T-cell (primary cell): ENCODE data around the gene PDE4C. TPM values are rescaled to one million over a fixed set of nuclear protein-coding genes. Genes with fewer than 3 reads are reported as not detected.
A peak's percentile ranks its signal among the peaks of the same experiment; 100 is the strongest.

Experiments used
- ATAC-seq, 4 experiments: fragments of 200-7000 bp in 3 of 4; fragments of 150-1000 bp in 1 of 4; cut with Tn5 transposase; replicated peaks in 1 of 4; 1 replicate in 3 of 4; 2 replicates in 1 of 4; pipeline ENCODE4 v1.10.0; 2021; ENCODE audit warnings: moderate library complexity in 3 of 4, mild to moderate bottlenecking in 2 of 4, moderate number of reproducible peaks in 1 of 4
- CTCF ChIA-PET, 2 donors: fragments of 300-600 bp; sonication (Branson Sonifier 250); formaldehyde crosslinking; loops; one replicate each; lab custom pipeline; 2022; ENCODE audit warnings: antibody characterized with exemption in 2 of 2; lab: Charles Lee
- POLR2A ChIA-PET, 2 donors: fragments of 300-600 bp; sonication (Branson Sonifier 250); formaldehyde crosslinking; loops; one replicate each; lab custom pipeline; 2022; ENCODE audit warnings: antibody characterized with exemption in 2 of 2; lab: Charles Lee
- DNase-seq, 35 experiments: peaks; one replicate each; pipeline versions ENCODE4 v3.0.0 to v3.0.0-alpha.2; 2013 to 2023
- H3K27ac ChIP-seq: one replicate; pipeline ENCODE4 v1.5.1; 2013; ENCODE audit warnings: low read length
- H3K27me3 ChIP-seq, 2 experiments: replicated peaks in 1 of 2; 1 replicate in 1 of 2; 2 replicates in 1 of 2; pipeline versions ENCODE4 v1.6.1 to v1.7.0; 2013; ENCODE audit warnings: low read length in 1 of 2, mixed read lengths in 1 of 2; ENCODE audit not compliant: control insufficient read depth in 2 of 2, insufficient read depth in 2 of 2; ENCODE audit errors: extremely low read depth in 1 of 2
- H3K36me3 ChIP-seq, 2 donors: 1 replicate in 1 of 2; 2 replicates in 1 of 2; pipeline versions ENCODE4 v1.6.1 to v1.7.0; 2013; ENCODE audit warnings: low read length in 1 of 2; ENCODE audit not compliant: control insufficient read depth in 2 of 2, insufficient read depth in 1 of 2; ENCODE audit errors: extremely low read depth in 1 of 2
- H3K4me1 ChIP-seq, 2 experiments: 1 replicate in 1 of 2; 2 replicates in 1 of 2; pipeline versions ENCODE4 v1.6.1 to v1.7.0; 2013; ENCODE audit warnings: low read length in 2 of 2, mixed read lengths in 1 of 2; ENCODE audit not compliant: insufficient read depth in 2 of 2, control insufficient read depth in 1 of 2; ENCODE audit errors: extremely low read depth in 1 of 2
- H3K4me3 ChIP-seq, 2 donors: 1 replicate in 1 of 2; 2 replicates in 1 of 2; pipeline versions ENCODE4 v1.5.1 to v1.7.0; 2013; ENCODE audit warnings: mild to moderate bottlenecking in 2 of 2, low read length in 1 of 2, moderate library complexity in 1 of 2; ENCODE audit not compliant: control insufficient read depth in 1 of 2; ENCODE audit errors: extremely low read depth in 1 of 2
- H3K9me3 ChIP-seq: 2 replicates; pipeline ENCODE4 v1.7.0; 2013
- H3K27ac Mint-ChIP-seq, 2 donors: one replicate each; pipeline ENCODE4 v1.8.0; 2020 to 2021; ENCODE audit warnings: mild to moderate bottlenecking in 2 of 2, mixed read lengths in 2 of 2
- H3K27me3 Mint-ChIP-seq, 2 donors: one replicate each; pipeline ENCODE4 v1.8.0; 2021 to 2022; ENCODE audit warnings: mixed read lengths in 2 of 2
- H3K36me3 Mint-ChIP-seq: one replicate; pipeline ENCODE4 v1.8.0; 2021; ENCODE audit warnings: mixed read lengths
- H3K4me1 Mint-ChIP-seq, 3 donors: one replicate each; pipeline ENCODE4 v1.8.0; 2020 to 2022; ENCODE audit warnings: mixed read lengths in 3 of 3, mild to moderate bottlenecking in 1 of 3
- H3K4me3 Mint-ChIP-seq, 3 donors: one replicate each; pipeline ENCODE4 v1.8.0; 2020 to 2022; ENCODE audit warnings: mild to moderate bottlenecking in 3 of 3, mixed read lengths in 3 of 3, moderate library complexity in 3 of 3
- H3K9me3 Mint-ChIP-seq, 3 donors: one replicate each; pipeline ENCODE4 v1.8.0; 2020 to 2022; ENCODE audit warnings: mixed read lengths in 3 of 3
- WGBS: methylation state at CpG from one replicate; pipeline ENCODE4 v1.1.5; 2013; ENCODE audit warnings: missing lambda C conversion rate; ENCODE audit not compliant: insufficient coverage; 5-methylcytosine and 5-hydroxymethylcytosine counted together
- total RNA-seq, 35 experiments: library from RNA in 6 of 35; stranded (reverse) in 6 of 35; fragments of 120-200 nt in 1 of 35; gene quantifications; one replicate each; pipeline versions ENCODE4 v1.2.1 to v1.2.4 and lab custom pipeline; 2013 to 2026

The PDE4C gene
- total RNA-seq, 5 donors from 2014 or later (not counting 1 experiment from before 2014, with no cell fraction given), result not detected

DNA sequence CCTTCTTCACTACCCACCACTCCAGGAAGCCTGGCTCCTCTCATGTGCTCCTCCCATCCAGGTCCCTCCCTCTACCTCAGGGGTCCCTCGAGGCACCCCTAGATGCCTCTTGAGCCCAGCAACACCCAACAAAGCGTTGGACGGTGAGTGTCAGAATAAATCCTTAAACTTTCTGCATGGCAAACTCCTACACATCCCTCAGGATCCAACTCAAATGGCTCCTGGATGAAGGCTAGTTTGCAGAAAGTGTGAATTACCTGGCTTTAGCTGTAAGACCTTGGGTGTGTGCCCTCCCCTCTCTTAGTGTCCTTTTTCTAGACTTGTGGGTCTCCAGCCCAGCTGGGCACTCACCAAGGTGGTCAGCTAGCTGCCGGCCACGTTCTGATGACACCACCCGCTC lies 27.9 kb downstream of the PDE4C start:
- H3K27me3 Mint-ChIP-seq, result no peaks in the 10 kb centered on the region
- peaks cover 3 to 31% of the 10 kb centered on the region in 2 donors for H3K36me3 ChIP-seq

GRCh38 chr19:18197941-18198340 lies 28.3 kb downstream of the PDE4C start:
- Mint-ChIP-seq H3K27ac (peak overlapping the region in 1 of 2 donors; percentile 34), H3K36me3 (peaks cover 12% of the 10 kb centered on the region), H3K9me3 (no peaks in the 10 kb centered on the region), H3K27me3 (no peaks in the 10 kb centered on the region), H3K4me1 (peaks cover 27 to 29% (median 28%) of the 10 kb centered on the region in 3 donors), H3K4me3 (no peak overlapping the region)
- Histone ChIP-seq H3K4me3 (no peak overlapping the region), H3K36me3 (peaks cover 3 to 31% of the 10 kb centered on the region in 2 donors), H3K27ac (no peak overlapping the region), H3K4me1 (peaks cover 12 to 28% of the 10 kb centered on the region in 2 experiments), H3K9me3 (no peaks in the 10 kb centered on the region), H3K27me3 (no peaks in the 10 kb centered on the region)
- DNase-seq (no peak), ATAC-seq (no peak)
- CTCF ChIA-PET, result interaction anchor here in 1 of 2 donors (0.6 kb wide), 1 partner anchor 395 kb away, joined by 3 read pairs; no protein-coding TSS in a partner anchor
- POLR2A ChIA-PET, result interaction anchor here in 1 of 2 donors (0.6 kb wide), 1 partner anchor 787 kb away, joined by 6 read pairs; no protein-coding TSS in a partner anchor
- 95% methylated on average over 5 of the region's 6 CpGs for WGBS

More for the DNA sequence above, 27.9 kb downstream of the PDE4C start:
- no peak overlapping the region for H3K4me3 Mint-ChIP-seq
- POLR2A ChIA-PET, result interaction anchor here in 1 of 2 donors (0.6 kb wide), 1 partner anchor 787 kb away, joined by 6 read pairs; no protein-coding TSS in a partner anchor
- WGBS, result 100% methylated on average over 1 of the region's 6 CpGs
- H3K27ac ChIP-seq, result no peak overlapping the region
- H3K9me3 ChIP-seq, result no peaks in the 10 kb centered on the region
- CTCF ChIA-PET, result no interaction called here
- H3K4me3 ChIP-seq, result no peak overlapping the region
- ATAC-seq (no peak), DNase-seq (no peak)
- H3K27ac Mint-ChIP-seq, result peak overlapping the region in 1 of 2 donors; percentile 34
- H3K9me3 Mint-ChIP-seq, result no peaks in the 10 kb centered on the region
- H3K4me1 ChIP-seq, result peaks cover 16 to 31% of the 10 kb centered on the region in 2 experiments
- H3K27me3 ChIP-seq, result no peaks in the 10 kb centered on the region
- H3K36me3 Mint-ChIP-seq, result peaks cover 12% of the 10 kb centered on the region
- H3K4me1 Mint-ChIP-seq, result peaks cover 29% of the 10 kb centered on the region in 3 donors

DNA sequence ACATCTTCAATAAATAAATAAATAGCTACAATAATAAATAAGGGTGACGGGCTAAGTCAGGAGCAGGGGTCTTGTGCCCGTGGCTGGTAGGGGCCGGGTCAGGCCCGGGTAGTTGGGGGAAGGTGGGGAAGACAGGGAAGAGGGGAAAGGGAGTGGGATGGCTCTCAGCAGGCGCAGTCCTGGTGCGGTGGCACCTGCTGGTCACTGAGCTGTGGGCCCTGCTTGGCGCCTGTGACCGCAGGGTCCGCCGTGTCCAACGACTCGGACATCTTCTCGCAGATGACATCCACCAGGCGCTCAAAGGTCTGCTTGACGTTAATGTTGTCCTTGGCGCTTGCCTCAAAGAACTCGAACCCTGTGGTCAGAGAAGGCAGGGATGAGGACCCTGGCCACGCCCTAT lies 28.9 kb downstream of the PDE4C start:
- Histone ChIP-seq H3K36me3 (peaks cover 3 to 31% of the 10 kb centered on the region in 2 donors), H3K4me3 (no peak overlapping the region), H3K9me3 (no peaks in the 10 kb centered on the region), H3K27ac (no peak overlapping the region), H3K4me1 (peaks cover 9 to 24% of the 10 kb centered on the region in 2 experiments), H3K27me3 (no peaks in the 10 kb centered on the region)
- WGBS, result 95% methylated on average over 16 of the region's 18 CpGs
- DNase-seq (no peak), ATAC-seq (no peak)
- Mint-ChIP-seq H3K27ac (no peak overlapping the region), H3K9me3 (no peaks in the 10 kb centered on the region), H3K4me3 (no peak overlapping the region), H3K36me3 (peaks cover 12% of the 10 kb centered on the region), H3K4me1 (peaks cover 24 to 26% (median 25%) of the 10 kb centered on the region in 3 donors), H3K27me3 (no peaks in the 10 kb centered on the region)
- ChIA-PET CTCF (interaction anchor here in 1 of 2 donors (0.6 kb wide), 1 partner anchor 70 kb away, joined by 3 read pairs; no protein-coding TSS in a partner anchor), POLR2A (interaction anchor here in 1 of 2 donors (0.7 kb wide), 1 partner anchor 32 kb away, joined by 3 read pairs; no protein-coding TSS in a partner anchor)

- peaks cover 21 to 26% (median 24%) of the 10 kb centered on the region in 3 donors for H3K4me1 Mint-ChIP-seq
These were observed 29.8 kb downstream of the PDE4C start for GRCh38 chr19:18196511-18196845.

GRCh38 chr19:18194554-18195238 lies 31.5 kb downstream of the PDE4C start:
- Histone ChIP-seq H3K27me3 (no peaks in the 10 kb centered on the region), H3K9me3 (no peaks in the 10 kb centered on the region), H3K27ac (no peak overlapping the region), H3K4me1 (peaks cover 12 to 29% of the 10 kb centered on the region in 2 experiments), H3K4me3 (no peak overlapping the region), H3K36me3 (peaks cover 3 to 28% of the 10 kb centered on the region in 2 donors)
- Mint-ChIP-seq H3K9me3 (no peaks in the 10 kb centered on the region), H3K36me3 (peaks cover 10% of the 10 kb centered on the region), H3K27me3 (no peaks in the 10 kb centered on the region), H3K4me1 (peaks cover 21 to 24% (median 23%) of the 10 kb centered on the region in 3 donors), H3K4me3 (peak overlapping the region; percentile 87 to 95 (median 87)), H3K27ac (peak overlapping the region in 1 of 2 donors; percentile 55)
- no peak for ATAC-seq
- peak in 16 of 35 experiments; percentile 12 to 54 (median 28) for DNase-seq
- POLR2A ChIA-PET, result no interaction called here
- CTCF ChIA-PET, result interaction anchor here in 1 of 2 donors (1.3 kb wide), 1 partner anchor 10 kb away, joined by 4 read pairs; the partner anchor contains the start of gene RAB3A
- 38% methylated on average over 11 of the region's 27 CpGs for WGBS

More at GRCh38 chr19:18196511-18196845, 29.8 kb downstream of the PDE4C start:
- peaks cover 10% of the 10 kb centered on the region for H3K36me3 Mint-ChIP-seq
- no peak overlapping the region for H3K27ac Mint-ChIP-seq
- no CpG with 5 or more reads among the region's 7 CpGs for WGBS
- H3K4me3 Mint-ChIP-seq, result peak overlapping the region in 1 of 3 donors; percentile 11
- no peaks in the 10 kb centered on the region for H3K27me3 Mint-ChIP-seq
- POLR2A ChIA-PET, result no interaction called here
- Histone ChIP-seq H3K9me3 (no peaks in the 10 kb centered on the region), H3K27me3 (no peaks in the 10 kb centered on the region), H3K36me3 (peaks cover 3 to 29% of the 10 kb centered on the region in 2 donors), H3K4me3 (no peak overlapping the region), H3K4me1 (peaks cover 12 to 29% of the 10 kb centered on the region in 2 experiments), H3K27ac (no peak overlapping the region)
- ATAC-seq (no peak), DNase-seq (no peak)
- CTCF ChIA-PET, result no interaction called here
- no peaks in the 10 kb centered on the region for H3K9me3 Mint-ChIP-seq

DNA sequence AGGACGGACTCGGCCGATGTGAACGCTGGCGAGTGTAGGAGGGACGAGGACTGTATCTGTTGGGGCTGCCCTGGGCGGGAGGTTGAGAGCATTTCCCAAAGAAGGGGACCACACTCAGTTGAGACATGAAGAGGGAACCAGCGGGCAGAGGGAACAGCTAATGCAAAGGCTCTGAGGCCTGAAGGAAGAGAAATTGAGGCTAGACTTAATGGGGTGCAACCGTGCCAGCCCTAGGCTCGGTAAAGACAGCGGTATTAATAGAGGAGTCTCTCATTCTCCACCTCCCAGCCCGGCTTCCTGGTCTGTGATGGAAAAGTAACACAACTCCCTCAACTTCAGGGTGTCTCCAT lies 32.1 kb downstream of the PDE4C start:
- Histone ChIP-seq H3K4me1 (peaks cover 12 to 29% of the 10 kb centered on the region in 2 experiments), H3K4me3 (peak overlapping the region; percentile 57 to 86), H3K27me3 (no peaks in the 10 kb centered on the region), H3K9me3 (no peaks in the 10 kb centered on the region), H3K27ac (no peak overlapping the region), H3K36me3 (peaks cover 3 to 28% of the 10 kb centered on the region in 2 donors)
- H3K27me3 Mint-ChIP-seq, result no peaks in the 10 kb centered on the region
- ATAC-seq (no peak), DNase-seq (no peak)
- H3K36me3 Mint-ChIP-seq, result peaks cover 10% of the 10 kb centered on the region
- peak overlapping the region; percentile 87 to 95 (median 87) for H3K4me3 Mint-ChIP-seq
- H3K9me3 Mint-ChIP-seq, result no peaks in the 10 kb centered on the region
- WGBS, result 87% methylated on average over 7 of the region's 12 CpGs
- CTCF ChIA-PET, result interaction anchor here in 1 of 2 donors (1.3 kb wide), 1 partner anchor 10 kb away, joined by 4 read pairs; the partner anchor contains the start of gene RAB3A
- H3K27ac Mint-ChIP-seq, result peak overlapping the region; percentile 43 to 48
- POLR2A ChIA-PET, result no interaction called here
- peaks cover 21 to 24% (median 23%) of the 10 kb centered on the region in 3 donors for H3K4me1 Mint-ChIP-seq
